GM18870 (cell line): ENCODE data around the gene NIPAL3.

ENCODE experiments used
- ATAC-seq: cut with Tn5 transposase; IDR thresholded peaks from one replicate; pipeline ENCODE4 v1.9.1; 2021; ENCODE audit warnings: moderate library complexity; ENCODE audit not compliant: unreplicated experiment

NIPAL3 gene

DNA sequence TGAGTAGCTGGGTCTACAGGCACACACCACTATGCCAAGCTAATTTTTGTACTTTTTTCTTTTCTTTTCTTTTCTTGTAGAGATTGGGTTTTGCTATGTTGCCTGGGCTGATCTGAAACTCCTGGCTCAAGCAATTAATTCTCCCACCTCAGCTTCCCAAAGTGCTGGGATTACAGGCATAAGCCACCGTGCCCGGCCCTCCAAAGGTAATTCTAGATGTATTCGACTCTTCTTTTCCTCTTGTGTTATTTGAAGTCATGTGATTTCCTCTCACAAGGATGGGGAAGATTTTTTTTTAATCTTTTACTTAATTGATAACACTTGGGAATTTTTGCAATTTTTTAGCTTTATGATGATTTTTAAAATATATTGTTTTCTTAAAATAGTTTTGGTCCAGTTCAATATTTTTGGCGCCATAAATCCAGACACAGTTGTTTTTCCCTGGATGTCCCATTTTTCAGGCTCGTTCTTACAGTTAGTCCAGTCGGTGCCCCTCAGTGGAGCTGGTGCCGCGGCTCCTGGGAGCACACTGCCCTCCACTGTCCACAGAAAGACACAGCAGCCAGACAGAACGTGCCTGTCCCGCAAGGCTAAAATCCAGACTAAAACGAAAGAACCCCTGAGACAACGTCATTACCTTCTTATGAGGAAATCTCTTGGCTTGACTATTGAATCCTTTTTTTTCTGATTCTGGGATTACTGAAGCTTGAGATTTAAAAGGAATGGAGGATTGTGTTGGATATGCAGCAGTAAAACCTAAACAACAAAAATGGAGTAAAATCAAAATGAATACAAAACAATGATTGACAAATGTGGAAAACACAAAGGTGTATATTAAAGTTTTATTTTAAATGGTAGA is 24.4 kb upstream of the NIPAL3 start:
- ATAC-seq, result no peak

DNA sequence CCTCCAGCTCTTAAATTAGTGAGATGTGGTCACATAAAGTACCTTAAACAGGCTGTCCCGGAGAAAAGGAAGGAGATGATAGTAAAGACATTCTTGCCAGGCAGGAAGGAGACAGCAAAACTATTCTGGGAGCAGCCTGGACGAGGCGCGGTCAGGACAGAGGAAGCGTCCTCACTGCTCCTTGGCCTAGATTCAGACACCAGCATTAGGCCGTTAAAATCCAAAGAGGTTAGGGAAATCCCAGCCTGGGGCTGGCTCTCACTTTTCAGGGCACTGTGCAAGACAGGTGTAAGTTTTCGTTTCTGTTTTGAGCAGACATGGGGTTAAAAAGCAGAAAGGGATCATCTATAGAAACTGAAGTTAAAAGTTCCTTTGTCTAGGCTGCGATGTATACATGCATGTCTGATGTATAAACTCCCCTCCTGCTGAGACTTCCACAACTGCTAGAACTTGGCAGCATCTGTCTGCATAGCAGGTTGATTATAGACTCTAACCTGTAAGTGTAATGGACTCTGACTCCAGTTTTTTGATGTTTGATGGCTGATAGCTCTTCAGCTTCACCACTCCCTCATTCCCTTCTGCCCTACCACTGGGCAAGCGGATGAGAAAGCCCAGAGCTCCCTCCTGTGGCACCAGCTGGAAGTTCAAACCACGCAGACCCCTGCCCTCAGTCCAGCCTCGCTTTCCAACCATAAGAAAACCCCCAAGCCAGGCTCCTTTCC is 23.6 kb upstream of the NIPAL3 start:
- ATAC-seq, result peak; percentile 78

DNA sequence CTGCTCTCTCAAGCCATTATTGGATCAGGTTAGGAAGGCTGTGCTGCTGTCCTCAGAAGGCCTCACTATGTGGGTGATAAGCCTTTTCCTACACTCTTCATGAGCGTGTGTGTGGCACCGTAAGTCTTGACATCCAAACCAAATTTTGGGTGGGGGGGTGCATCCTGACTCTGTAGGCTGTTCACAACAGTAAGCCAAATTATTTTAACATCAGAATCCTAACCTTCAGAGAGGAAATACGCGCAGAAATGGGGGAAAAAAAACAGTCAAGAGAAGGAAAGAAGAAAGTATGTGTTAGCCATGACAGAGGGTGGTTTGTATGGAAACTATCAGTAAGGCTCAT is 23.0 kb upstream of the NIPAL3 start:
- no peak for ATAC-seq

DNA sequence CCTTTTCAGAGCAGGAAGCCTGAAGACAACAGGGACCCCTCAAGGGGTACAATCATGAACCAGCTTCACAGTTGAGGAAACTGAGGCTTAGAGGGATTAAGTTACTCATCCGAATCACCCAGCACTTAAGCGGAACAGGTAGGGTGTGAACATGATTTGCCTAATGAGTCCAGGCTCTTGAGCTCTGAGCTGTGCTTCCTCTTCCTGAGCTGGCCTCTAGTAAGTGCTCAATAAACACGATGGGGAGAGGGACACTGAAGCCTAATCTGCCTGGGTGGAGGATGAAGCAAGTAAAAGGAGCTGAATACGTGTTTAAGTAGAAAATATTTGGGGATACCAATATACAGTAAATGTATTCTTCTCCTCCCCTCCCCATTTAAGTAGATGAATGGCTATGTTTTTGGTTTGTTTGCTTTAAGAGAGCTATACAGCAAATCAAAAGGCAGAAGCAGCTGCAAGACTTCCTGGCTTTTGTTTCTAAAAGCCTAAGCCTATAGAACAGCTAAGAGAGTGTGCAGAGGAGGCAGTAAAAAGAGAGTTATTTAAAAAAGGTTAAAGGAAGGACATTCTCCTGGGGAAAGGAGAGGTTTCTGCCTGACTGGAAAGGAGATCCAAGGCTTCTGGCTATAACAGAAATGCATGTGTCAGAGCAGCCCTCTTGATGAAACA is 22.5 kb upstream of the NIPAL3 start:
- no peak for ATAC-seq

DNA sequence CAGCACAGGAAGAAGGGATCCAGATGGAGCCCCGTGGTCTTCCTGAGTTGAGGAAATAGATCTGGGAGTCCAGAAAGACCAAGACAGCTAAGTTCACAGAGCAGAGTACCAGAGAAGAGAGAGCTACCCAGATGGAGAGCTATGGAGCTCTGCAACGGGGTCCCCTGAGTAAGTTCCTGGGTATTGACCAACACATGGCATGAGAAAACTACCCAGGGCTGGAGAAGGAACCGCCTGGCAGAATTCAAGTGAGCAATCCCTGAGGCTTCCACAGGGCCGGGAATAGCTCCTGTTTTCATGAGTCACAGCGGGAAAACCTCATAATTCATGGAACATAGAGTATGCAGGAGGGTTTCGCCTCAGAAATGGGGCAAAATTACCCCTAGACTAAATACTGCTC is 21.7 kb upstream of the NIPAL3 start:
- ATAC-seq, result no peak

DNA sequence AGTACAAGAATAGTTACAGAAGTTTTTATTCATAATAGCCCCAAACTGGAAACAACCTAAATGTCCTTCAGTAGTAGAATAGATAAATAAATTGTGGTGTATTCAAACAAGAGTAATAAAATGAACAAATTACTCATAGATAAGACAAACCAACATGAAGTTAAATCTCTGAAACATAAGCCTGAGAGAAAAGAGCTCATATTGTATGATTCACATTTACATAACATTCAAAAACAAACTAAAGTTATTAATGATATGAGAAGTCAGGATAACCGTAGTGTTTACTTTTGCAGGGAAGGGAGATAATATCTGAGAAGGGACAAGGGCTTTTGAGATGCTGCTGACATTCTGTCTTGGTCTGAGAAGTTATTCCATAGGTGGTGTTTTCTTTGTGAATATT is 15.5 kb upstream of the NIPAL3 start:
- ATAC-seq, result no peak

DNA sequence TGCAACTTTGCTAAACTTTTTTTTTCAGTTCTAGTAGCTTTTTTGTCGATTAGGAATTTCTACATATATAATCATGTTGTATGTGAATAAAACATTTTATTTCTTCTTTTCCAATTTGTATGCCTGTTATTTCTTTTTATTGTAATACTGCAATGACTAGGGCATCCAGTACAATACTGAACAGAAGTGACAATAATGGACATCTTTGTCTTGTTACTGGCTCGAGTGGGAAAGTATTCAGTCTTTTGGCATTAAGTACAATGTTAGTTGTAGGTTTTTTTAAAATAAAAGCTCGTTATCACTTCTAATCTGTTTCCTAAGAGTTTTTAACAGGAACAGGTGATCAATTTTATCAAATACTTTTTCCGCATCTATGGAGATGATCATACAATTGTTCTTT is 11.8 kb upstream of the NIPAL3 start:
- ATAC-seq, result no peak

DNA sequence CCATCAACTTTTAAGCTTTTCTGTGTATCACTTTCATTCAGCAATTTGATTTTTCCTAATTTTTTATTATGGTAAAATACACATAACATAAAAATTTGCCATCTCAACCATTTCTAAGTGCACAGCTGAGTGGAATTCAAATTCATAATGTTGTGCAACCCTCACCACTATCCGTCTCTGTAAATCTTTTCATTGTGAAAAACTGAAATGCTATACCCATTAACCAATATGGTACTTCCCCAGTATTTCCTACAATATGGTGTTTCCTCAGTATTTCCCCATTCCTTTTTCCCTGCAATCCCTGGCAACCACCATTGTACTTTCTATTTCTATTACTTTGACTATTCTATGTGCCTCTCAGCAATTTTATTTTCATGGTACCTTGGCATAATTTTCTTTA is 8.8 kb upstream of the NIPAL3 start:
- ATAC-seq, result no peak

DNA sequence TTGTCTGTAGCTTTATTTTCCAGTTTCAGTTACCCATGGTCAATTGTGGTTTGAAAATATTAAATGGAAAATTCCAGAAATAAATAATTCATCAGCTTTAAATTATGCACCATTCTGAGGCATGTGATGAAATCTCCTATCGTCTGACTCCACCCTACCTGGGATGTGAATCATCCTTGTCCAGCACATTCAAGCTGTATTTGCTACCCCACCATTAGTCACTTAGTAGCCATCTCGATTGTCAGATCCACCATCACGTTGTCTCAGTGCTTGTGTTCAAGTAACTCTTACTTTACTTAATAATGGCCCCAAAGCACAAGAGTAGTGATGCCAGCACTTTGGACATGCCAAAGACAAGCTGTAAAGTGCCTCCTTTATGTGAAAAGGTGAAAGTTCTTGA is 6.1 kb upstream of the NIPAL3 start:
- ATAC-seq, result no peak

DNA sequence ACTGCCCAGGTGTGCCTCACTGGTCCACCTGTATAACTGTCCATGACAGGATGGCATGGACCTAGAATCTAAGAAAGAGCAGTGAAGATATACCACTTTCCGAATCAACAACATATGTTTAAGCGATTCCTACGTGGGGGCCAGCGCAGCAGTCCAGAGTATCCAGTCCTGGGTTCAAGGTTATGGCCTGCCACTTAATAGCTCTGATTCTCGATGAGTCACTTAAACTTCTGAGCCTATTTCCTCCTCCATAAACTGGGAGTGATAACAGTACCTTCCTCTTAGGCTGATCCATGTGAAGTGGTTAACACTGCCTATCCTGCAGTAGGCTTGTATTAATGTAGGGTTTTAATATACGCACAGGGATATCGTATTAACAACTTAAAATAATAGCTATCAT is 4.9 kb upstream of the NIPAL3 start:
- ATAC-seq, result no peak

DNA sequence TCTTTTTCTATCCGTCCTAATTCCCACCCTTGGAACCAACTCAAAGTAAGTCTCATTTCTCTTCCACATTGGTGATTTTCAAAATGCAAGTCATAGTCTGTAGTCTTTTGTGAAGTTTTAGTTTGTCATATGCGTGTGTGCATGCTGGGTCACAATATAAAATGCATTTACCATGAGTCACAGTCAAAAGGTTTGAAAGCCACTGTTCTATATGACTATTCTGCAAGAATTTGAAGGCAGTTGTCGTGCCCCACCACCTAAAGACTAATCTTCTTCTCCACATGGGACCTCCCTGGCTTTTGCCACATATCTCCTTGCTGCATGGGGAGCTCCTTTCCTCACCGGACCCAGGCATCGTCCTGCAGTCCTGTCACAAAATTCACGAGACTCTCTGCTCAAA is 3.6 kb upstream of the NIPAL3 start:
- no peak for ATAC-seq

DNA sequence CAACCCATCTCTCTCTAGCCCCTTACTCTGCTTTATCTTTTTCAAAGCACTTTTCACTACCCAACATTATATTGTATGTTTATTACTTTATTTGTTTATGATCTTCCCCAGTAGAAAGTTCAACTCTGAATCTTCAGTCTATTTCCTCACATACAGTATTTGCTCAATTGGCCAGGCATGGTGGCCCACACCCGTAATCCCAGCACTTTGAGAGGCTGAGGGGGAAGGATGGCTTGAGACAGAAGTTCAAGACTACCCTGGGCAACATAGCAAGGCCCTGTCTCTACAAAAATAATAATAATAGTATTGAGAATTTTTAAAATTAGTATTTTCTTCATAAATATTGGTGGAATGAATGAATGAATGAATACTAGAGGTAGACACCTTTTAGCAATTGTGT is 3.2 kb upstream of the NIPAL3 start:
- no peak for ATAC-seq

DNA sequence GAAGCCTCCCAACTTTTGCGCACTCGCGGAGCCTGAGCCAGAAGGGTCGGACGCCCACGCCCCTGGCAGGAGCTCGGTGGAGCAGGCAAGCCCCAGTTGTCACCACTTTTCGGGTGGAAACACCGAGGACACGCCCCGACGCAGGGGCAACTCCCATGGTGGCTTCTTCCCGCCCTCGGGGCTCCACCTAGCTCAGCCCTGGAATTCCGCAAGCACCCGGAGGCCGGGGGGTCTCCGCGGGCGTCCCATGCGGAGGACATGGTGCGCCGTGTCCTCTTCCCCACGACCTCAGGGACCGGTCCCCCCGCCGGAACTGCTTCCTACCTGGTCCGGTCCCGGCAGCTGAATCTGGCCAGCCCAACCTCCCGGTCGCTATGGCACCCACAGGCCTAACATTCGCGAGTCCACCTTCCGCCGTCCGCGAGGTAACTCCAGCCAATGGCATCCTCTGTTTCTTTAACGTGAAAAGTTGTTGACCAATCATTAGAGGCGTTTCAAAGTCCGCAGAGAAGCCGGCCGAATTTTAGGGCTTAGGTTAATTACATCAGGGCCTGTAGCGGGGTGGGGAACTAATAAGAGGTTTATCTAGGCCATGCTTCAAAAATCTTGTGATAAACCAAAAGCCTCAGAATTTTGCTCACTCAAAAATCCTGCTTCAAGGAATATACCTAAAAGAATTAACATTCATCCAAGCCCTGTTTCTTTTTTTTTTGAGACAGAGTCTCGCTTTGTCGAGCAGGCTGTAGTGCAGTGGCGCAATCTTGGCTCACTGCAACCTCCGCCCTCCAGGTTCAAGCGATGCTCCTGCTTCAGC is 2.0 kb upstream of the NIPAL3 start, which contains the start of gene STPG1:
Gene STPG1 (minus strand): TSS at position 433 of the 814 bp plus-strand sequence. CDS start 12,394 bp downstream, outside the sequence.
- no peak for ATAC-seq

DNA sequence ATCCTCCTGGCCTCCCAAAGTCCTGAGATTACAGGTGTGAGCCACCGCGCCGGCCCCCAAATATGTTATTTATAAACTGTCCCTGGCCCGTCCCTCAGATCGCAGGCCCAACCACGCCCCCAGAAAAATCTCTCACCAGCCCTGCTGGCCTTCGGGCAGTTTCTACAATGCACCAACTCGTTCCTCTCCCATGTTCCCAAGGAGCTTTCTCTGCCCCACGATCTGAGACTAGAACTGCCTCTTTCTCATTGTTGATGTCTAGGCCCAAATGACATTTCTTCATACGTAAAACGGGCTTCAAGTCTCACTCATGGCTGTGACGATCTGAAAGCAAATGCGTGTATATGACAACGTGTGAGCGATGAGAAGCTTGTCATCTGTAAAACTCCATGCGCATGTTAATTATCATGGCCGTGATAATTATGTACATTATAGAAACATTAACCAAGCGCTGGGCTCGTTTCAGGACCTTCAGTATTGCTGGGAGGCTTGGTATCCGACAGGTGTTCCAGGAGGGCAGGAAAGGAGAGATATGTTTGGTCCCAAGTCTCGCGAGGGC is 748 bp upstream of the NIPAL3 start:
- no peak for ATAC-seq

DNA sequence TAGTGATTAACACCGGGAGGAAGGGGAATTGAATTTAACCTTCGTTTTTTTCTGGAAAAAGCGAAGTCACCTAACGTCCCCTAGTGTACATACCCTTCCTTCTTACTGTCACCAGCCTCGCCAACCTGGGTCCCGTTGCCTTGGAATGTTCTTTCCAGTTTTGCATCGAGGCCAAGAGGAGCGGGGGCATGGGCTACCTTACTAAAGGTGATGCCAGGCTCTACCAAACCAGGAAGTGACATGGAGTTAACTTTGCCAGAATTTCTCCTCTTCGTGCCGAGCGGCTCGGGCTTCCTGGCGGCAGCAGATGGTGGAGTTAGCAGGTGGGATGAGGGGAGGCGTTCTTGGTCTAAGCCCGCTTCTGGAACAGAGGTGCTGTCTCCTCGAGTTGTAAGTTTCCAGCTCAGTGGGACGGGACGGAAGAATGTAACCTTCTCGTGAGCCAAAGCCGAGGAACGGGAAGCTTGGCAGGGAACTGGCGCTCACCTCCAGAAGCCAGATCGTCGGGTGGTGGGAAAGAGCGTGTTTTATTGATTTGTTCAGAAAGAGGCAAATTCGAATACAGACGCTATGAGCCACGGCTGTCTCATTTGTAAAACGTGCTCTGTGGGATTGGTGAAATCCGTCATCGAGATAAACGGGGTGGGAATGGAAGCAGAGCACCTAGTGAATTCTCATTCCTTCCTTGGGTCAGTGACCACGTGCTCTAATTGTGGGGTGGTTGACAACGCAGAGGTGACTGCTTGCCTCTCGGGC is 486 bp downstream of the NIPAL3 start:
- ATAC-seq, result peak; percentile 3

DNA sequence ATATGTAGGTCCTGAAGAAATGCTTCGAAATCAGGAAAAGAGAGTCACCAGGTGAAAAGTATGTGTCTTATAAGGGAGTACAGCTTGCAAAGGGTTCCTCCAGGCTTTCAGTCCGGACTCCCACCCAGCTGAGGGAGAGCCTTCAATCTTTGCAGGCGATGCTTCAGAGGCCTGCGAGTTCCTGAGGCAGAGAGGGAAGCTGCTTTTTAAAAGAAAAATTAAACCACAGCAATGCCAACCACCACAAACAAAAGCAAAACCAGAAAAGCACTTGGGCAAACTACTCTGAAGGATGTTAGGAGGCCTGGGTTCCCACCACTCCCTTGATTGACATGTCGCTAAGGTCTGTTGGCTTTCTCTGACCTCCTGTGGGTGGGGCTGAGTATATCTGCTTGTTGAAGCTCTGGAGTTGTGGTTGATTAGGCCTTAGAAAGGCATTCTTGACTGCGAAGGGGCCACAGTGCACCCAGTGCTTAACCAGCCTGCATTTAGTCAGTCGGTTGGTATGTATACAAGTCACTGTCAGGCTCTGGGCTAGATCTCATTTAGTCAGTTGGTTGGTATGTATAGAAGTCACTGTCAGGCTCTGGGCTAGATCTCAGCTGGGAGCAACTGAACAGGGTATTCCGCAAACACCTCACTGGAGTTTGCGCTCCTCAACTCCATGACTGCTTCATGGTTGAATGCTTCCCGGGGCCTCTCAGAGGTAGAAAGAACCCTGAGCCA is 1.2 kb downstream of the NIPAL3 start:
- no peak for ATAC-seq

DNA sequence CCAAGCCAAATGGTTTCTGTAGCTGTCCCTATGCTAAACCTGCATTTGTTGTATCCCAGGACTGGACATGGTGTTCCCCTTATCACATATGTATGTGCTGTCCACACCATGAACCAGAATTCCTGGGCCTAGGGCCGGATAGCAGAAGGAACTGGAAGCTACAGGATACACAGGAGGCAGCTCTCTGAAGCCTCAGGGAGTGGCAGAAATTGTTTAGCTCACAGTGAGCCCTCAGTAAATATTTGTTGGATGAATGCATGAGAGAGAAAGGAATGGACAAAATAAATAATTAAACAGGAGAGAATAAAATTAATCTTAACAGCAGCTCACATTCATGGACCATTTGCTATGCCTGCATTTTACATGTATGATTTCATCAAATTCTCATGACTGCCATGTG is 2.1 kb downstream of the NIPAL3 start:
- no peak for ATAC-seq

DNA sequence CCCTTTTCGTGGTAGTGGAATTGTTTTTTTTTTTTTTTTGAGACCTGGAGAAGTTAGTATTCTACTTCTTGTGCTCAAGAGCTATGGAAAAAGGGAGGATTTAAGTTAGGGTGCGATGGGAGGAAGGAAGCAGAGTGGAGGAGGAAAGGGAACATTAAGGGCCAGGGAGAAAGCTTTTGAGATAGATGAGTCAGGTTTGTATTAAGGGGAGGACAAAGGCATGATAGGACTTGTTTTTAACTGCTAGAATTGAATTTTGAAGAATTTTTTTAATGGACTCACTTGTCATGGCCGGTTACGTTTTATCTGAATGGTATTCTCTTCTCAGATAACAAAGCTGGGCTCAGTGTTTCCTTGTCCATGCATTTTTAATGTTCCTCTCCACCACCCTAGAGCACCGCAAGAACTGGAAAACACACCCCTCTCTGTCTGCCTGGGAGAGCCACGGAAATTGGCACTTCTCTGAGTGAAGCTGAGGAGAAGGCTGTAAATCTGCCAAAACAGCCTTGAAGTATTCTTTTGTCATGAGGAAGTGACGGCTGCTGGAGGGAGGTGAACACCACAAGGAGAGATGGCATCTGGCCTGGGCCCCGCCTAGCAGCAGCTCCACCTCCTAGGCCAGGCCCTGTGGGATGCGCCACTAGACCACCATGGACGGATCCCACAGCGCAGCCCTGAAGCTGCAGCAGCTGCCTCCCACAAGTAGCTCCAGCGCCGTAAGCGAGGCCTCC is 3.5 kb downstream of the NIPAL3 start:
- ATAC-seq, result no peak

DNA sequence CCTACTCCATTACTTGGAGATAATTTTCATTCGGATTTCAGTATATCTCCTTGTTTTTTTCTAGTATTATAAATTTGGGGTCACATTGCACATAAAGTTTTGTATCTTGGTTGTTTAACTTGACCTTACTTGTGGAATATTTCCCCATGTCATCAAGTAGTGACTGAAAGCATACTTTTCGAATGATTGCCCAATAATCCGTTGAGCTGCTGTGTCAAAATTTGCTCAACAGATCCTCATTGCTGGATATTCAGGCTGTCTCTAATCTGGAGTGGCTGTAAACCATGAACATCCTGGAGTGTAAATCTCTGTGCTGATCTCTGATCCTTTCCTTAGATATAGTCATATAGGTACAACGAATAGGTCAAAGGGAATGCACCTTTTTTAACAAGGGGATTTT is 4.9 kb downstream of the NIPAL3 start:
- no peak for ATAC-seq
